ENCODE measurements around the gene VPS51.

DNA sequence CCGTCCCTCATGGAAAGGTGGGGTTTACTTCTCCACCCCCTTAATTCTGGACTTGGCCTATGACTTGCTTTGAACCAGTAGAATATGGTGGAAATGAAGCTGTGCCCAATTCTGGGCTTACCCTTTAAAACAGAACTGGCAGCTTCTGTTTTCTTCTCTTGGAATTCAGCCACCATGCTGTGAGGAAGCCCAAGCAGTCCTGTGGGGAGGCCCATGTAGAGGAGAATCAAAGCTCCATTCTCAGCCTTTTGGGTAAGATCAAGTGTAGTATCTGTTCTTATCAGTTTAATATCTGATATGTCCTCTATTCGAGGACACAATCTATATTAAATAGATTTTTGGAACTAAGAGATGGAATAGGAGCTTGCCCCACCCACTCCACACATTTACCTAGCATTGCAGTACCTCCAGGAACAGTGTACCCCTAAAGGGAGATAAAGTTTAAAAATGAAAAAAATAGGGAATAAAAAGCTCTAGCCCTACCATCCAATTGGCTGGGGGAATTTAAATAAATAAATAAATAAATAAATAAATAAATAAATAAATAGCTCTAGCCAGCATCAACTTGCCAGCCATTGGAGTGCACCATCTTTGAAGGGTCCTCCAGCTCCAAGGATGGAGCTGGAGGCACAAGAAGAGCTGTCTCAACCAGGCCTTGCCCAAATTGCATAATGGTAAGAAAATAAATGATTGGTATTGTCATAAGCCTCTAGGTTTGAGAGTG lies 51.5 kb downstream of the VPS51 start:
- TF ChIP-seq, protein P1, sequence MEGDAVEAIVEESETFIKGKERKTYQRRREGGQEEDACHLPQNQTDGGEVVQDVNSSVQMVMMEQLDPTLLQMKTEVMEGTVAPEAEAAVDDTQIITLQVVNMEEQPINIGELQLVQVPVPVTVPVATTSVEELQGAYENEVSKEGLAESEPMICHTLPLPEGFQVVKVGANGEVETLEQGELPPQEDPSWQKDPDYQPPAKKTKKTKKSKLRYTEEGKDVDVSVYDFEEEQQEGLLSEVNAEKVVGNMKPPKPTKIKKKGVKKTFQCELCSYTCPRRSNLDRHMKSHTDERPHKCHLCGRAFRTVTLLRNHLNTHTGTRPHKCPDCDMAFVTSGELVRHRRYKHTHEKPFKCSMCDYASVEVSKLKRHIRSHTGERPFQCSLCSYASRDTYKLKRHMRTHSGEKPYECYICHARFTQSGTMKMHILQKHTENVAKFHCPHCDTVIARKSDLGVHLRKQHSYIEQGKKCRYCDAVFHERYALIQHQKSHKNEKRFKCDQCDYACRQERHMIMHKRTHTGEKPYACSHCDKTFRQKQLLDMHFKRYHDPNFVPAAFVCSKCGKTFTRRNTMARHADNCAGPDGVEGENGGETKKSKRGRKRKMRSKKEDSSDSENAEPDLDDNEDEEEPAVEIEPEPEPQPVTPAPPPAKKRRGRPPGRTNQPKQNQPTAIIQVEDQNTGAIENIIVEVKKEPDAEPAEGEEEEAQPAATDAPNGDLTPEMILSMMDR (IDR thresholded peaks at IDR 0.05): no peak
- TF ChIP-seq POLR2A (IDR thresholded peaks at IDR 0.05): no peak
